Measurements from ENCODE around the gene MSH5.
A peak's percentile ranks its signal among the peaks of the same experiment; 100 is the strongest.
"Not testable (repeated sequence)": the region's sequence is repeated elsewhere in the genome, so short reads cannot be mapped to it uniquely, and the experiment has no call there.

MSH5 gene

GRCh38 chr6:31801031-31801927 lies 61.5 kb downstream of the MSH5 start:
- not testable (repeated sequence) for DNase-seq, ATAC-seq

DNA sequence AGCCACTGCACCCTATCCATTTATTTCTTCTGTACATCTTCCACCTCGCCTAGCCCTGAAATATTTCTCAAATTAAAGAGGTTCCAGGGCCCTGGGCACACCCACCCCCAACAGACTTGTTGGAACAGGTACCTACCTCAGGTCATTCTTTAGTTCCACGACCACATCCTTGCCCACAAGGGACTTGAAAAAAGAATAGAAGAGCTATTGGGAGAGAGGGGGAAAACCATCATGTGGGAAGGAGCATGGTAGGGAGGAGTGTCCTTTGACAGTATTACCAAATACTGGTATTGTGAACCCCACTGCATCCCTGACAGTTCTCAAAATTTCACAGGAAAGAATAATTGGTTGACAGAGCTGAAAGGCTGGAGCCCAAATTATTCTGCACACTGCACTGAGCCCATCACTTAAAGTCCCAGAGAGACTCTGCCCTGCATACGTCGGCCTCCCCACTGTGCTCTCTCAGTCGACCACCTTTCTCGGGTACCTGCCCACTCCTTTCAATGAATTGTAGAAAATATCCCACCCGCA lies 66.2 kb downstream of the MSH5 start:
- ATAC-seq (peak; percentile 12), DNase-seq (no peak)

DNA sequence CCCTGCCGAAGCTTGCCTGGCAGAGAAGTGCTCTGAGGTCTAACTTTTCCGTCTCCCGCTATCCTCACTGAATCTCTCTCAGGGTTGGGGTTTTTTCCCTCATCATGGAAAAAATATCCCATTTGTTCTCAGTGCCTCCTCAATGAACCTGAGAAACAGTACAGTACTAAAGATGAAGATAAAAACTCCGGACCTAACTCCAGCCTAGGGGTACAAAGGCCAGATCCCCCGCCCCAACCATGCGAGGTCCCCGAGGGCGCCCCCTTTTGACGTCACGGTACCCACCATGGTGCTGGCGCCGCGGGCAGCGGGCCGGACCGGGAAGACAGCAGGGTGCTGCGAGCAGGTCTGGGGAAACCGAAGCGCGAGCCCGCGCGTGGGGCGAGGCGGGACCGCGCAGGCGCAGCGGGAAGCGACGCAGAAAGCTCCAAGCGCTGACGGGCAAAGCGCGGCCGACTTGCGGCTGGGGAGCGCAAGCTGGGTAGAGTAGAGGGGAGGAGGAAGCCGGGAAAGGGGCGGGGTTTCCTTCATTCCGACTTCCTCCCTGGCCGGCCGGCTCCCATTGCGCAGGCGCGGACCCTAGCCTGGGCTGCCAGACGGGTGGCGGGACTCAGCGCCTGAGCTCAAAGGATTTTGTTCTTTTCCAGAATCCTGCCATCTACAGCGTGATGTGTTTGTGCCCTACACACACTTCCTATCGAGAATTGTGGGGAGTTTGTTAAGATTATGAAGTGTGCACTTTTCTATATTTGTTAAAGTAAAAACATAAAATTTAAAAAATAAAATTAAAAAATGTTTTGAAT lies 66.9 kb downstream of the MSH5 start, which contains the start of gene LSM2:
TSS of gene LSM2 (minus strand) at position 497 of the 803 bp plus-strand sequence. CDS start at position 288, 209 bp downstream.
- DNase-seq = peak; percentile 99
- peak; percentile 98 for ATAC-seq

GRCh38 chr6:31808599-31808998 lies 68.8 kb downstream of the MSH5 start:
- not testable (repeated sequence) for ATAC-seq, DNase-seq

DNA sequence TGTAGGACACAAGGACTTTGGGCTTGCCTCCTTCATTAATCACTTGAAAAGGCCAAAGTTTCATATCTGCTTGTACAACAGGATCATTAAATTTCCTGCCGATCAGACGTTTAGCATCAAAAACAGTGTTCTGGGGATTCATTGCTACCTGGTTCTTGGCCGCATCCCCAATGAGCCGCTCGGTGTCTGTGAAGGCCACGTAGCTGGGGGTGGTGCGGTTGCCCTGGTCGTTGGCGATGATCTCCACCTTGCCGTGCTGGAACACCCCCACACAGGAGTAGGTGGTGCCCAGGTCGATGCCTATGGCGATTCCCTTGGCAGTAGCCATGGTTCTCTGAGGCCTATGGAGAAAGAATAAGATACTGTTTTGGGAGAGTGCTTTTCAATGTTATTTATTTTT lies 71.8 kb downstream of the MSH5 start:
- DNase-seq (no peak), ATAC-seq (no peak)
